Measurements from ENCODE around the gene OR4K17.

- TF ChIP-seq CTCF (IDR thresholded peaks at IDR 0.05), result no peak
- TF ChIP-seq POLR2A (IDR thresholded peaks at IDR 0.05), result no peak
These were observed 17.1 kb upstream of the OR4K17 start for GRCh38 chr14:20093442-20093841.

Measured in esophagus squamous epithelium (tissue), 4 donors.